ENCODE measurements around the gene B4GALT2. TPM values are rescaled to one million over a fixed set of nuclear protein-coding genes. Genes with fewer than 3 reads are reported as not detected.

B4GALT2 gene
- total RNA-seq, 1 donor from 2014 or later = 53.9 TPM

- H3K4me3 Mint-ChIP-seq (ENCODE audit: low read depth) = peak overlapping the region; percentile 91
- intact Hi-C loops (cut with micrococcal nuclease) = no loop called here
- peaks cover 48% of the 10 kb centered on the region for H3K4me1 Mint-ChIP-seq (ENCODE audit: low read depth)
- no peak for DNase-seq (ENCODE audit: low spot score)
- no peak overlapping the region for H3K27ac Mint-ChIP-seq
- peaks cover 62% of the 10 kb centered on the region for H3K36me3 Mint-ChIP-seq (ENCODE audit: low read depth)
- no peaks in the 10 kb centered on the region for H3K9me3 Mint-ChIP-seq
- no peaks in the 10 kb centered on the region for H3K27me3 Mint-ChIP-seq (ENCODE audit: low read depth)
These were observed 2.1 kb upstream of the B4GALT2 start for GRCh38 chr1:43976890-43977289.

- Mint-ChIP-seq H3K27me3 (ENCODE audit: low read depth) (no peaks in the 10 kb centered on the region), H3K4me3 (ENCODE audit: low read depth) (peak overlapping the region; percentile 91)
- intact Hi-C loops (cut with micrococcal nuclease) = no loop called here
These were observed 1.4 kb upstream of the B4GALT2 start for GRCh38 chr1:43977376-43978263.

DNA sequence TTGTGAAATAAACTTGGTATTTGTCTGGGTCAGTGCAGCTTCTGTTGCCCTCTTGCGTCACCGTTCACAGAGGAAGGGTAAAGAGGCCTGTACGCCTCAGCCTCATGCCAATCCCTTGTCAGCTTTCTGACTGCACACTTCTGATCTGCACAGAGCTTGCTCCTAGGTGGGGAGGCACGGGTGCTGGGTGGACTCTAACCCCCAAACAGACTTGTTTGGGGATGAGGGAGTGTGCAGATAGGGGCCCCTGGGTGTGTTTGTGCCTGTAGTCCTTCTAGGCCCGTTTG lies 803 bp upstream of the B4GALT2 start:
- Mint-ChIP-seq H3K4me3 (ENCODE audit: low read depth) (peak overlapping the region; percentile 91), H3K27me3 (ENCODE audit: low read depth) (no peaks in the 10 kb centered on the region), H3K27ac (no peak overlapping the region), H3K9me3 (no peaks in the 10 kb centered on the region), H3K36me3 (ENCODE audit: low read depth) (peaks cover 50% of the 10 kb centered on the region), H3K4me1 (ENCODE audit: low read depth) (peaks cover 47% of the 10 kb centered on the region)
- intact Hi-C loops (cut with micrococcal nuclease) = no loop called here
- DNase-seq (ENCODE audit: low spot score) = no peak

More at GRCh38 chr1:43977376-43978263, 1.4 kb upstream of the B4GALT2 start:
- peaks cover 48% of the 10 kb centered on the region for H3K4me1 Mint-ChIP-seq (ENCODE audit: low read depth)
- H3K27ac Mint-ChIP-seq = no peak overlapping the region
- DNase-seq (ENCODE audit: low spot score) = no peak
- no peaks in the 10 kb centered on the region for H3K9me3 Mint-ChIP-seq
- peaks cover 56% of the 10 kb centered on the region for H3K36me3 Mint-ChIP-seq (ENCODE audit: low read depth)

GRCh38 chr1:43979261-43979527 lies 184 bp downstream of the B4GALT2 start:
- no peak overlapping the region for H3K4me3 Mint-ChIP-seq (ENCODE audit: low read depth)
- no peaks in the 10 kb centered on the region for H3K27me3 Mint-ChIP-seq (ENCODE audit: low read depth)
- no peaks in the 10 kb centered on the region for H3K9me3 Mint-ChIP-seq
- peaks cover 47% of the 10 kb centered on the region for H3K36me3 Mint-ChIP-seq (ENCODE audit: low read depth)
- DNase-seq (ENCODE audit: low spot score) = no peak
- no peak overlapping the region for H3K27ac Mint-ChIP-seq
- intact Hi-C loops (cut with micrococcal nuclease) = no loop called here
- H3K4me1 Mint-ChIP-seq (ENCODE audit: low read depth) = peaks cover 37% of the 10 kb centered on the region

GRCh38 chr1:43979528-43980254 lies 681 bp downstream of the B4GALT2 start:
- no peaks in the 10 kb centered on the region for H3K9me3 Mint-ChIP-seq
- H3K4me1 Mint-ChIP-seq (ENCODE audit: low read depth) = peaks cover 35% of the 10 kb centered on the region
- no peaks in the 10 kb centered on the region for H3K27me3 Mint-ChIP-seq (ENCODE audit: low read depth)
- DNase-seq (ENCODE audit: low spot score) = peak; percentile 19
- H3K36me3 Mint-ChIP-seq (ENCODE audit: low read depth) = peaks cover 48% of the 10 kb centered on the region
- H3K27ac Mint-ChIP-seq = peak overlapping the region; percentile 85
- H3K4me3 Mint-ChIP-seq (ENCODE audit: low read depth) = peak overlapping the region; percentile 90
- intact Hi-C loops (cut with micrococcal nuclease) = no loop called here

GRCh38 chr1:43980255-43981134 lies 1.5 kb downstream of the B4GALT2 start:
- peaks cover 50% of the 10 kb centered on the region for H3K36me3 Mint-ChIP-seq (ENCODE audit: low read depth)
- intact Hi-C loops (cut with micrococcal nuclease) = no loop called here
- H3K4me3 Mint-ChIP-seq (ENCODE audit: low read depth) = peak overlapping the region; percentile 90
- H3K9me3 Mint-ChIP-seq = no peaks in the 10 kb centered on the region
- H3K27ac Mint-ChIP-seq = peak overlapping the region; percentile 85
- peaks cover 35% of the 10 kb centered on the region for H3K4me1 Mint-ChIP-seq (ENCODE audit: low read depth)
- no peaks in the 10 kb centered on the region for H3K27me3 Mint-ChIP-seq (ENCODE audit: low read depth)
- DNase-seq (ENCODE audit: low spot score) = no peak

- DNase-seq (ENCODE audit: low spot score) = no peak
- Mint-ChIP-seq H3K27me3 (ENCODE audit: low read depth) (no peaks in the 10 kb centered on the region), H3K27ac (no peak overlapping the region), H3K4me1 (ENCODE audit: low read depth) (peaks cover 31% of the 10 kb centered on the region), H3K4me3 (ENCODE audit: low read depth) (peak overlapping the region; percentile 13), H3K9me3 (no peaks in the 10 kb centered on the region), H3K36me3 (ENCODE audit: low read depth) (peaks cover 51% of the 10 kb centered on the region)
- intact Hi-C loops (cut with micrococcal nuclease) = no loop called here
These were observed 2.1 kb downstream of the B4GALT2 start for GRCh38 chr1:43981135-43981491.

DNA sequence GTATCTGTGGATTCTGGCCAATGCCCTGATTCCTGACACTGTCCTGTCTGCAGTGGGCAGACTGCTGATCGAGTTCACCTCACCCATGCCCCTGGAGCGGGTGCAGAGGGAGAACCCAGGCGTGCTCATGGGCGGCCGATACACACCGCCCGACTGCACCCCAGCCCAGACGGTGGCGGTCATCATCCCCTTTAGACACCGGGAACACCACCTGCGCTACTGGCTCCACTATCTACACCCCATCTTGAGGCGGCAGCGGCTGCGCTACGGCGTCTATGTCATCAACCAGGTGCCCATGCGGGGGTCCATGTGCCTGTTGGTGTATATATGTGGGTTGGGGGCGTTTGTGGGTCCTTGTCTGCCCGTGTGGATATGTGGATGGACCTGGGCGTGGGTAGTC lies 2.6 kb downstream of the B4GALT2 start:
- intact Hi-C loops (cut with micrococcal nuclease) = no loop called here
- Mint-ChIP-seq H3K4me1 (ENCODE audit: low read depth) (peaks cover 26% of the 10 kb centered on the region), H3K9me3 (no peaks in the 10 kb centered on the region), H3K27ac (no peak overlapping the region), H3K36me3 (ENCODE audit: low read depth) (peaks cover 49% of the 10 kb centered on the region), H3K27me3 (ENCODE audit: low read depth) (no peaks in the 10 kb centered on the region), H3K4me3 (ENCODE audit: low read depth) (no peak overlapping the region)
- DNase-seq (ENCODE audit: low spot score) = no peak

DNA sequence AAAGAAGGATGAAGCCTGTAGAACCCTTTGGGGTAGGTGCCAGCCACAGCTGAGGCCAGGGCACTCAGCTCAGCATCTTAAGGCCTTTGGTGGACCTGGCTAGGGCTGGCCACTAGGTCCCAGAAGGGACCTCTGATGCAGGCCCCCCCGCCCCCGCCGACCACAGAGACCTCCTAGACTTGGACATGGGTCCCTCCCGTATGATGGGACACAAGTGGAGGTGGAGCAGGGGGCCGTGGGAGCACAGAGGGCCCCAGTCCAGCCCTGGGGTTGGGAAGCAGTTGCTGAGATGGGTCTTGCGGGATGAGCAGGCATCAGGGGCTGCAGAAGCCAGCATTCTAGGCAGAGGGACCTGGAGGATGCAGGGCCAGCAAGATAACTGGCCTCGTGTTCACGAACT lies 3.2 kb downstream of the B4GALT2 start:
- H3K27ac Mint-ChIP-seq = no peak overlapping the region
- no peaks in the 10 kb centered on the region for H3K27me3 Mint-ChIP-seq (ENCODE audit: low read depth)
- peaks cover 20% of the 10 kb centered on the region for H3K4me1 Mint-ChIP-seq (ENCODE audit: low read depth)
- DNase-seq (ENCODE audit: low spot score) = no peak
- no peaks in the 10 kb centered on the region for H3K9me3 Mint-ChIP-seq
- no peak overlapping the region for H3K4me3 Mint-ChIP-seq (ENCODE audit: low read depth)
- peaks cover 43% of the 10 kb centered on the region for H3K36me3 Mint-ChIP-seq (ENCODE audit: low read depth)
- intact Hi-C loops (cut with micrococcal nuclease) = no loop called here

GRCh38 chr1:43982808-43983207 lies 3.8 kb downstream of the B4GALT2 start:
- Mint-ChIP-seq H3K36me3 (ENCODE audit: low read depth) (peaks cover 37% of the 10 kb centered on the region), H3K4me1 (ENCODE audit: low read depth) (peaks cover 14% of the 10 kb centered on the region), H3K4me3 (ENCODE audit: low read depth) (no peak overlapping the region), H3K27me3 (ENCODE audit: low read depth) (no peaks in the 10 kb centered on the region), H3K27ac (no peak overlapping the region), H3K9me3 (no peaks in the 10 kb centered on the region)
- DNase-seq (ENCODE audit: low spot score) = no peak
- intact Hi-C loops (cut with micrococcal nuclease) = no loop called here

- no peaks in the 10 kb centered on the region for H3K27me3 Mint-ChIP-seq (ENCODE audit: low read depth)
- intact Hi-C loops (cut with micrococcal nuclease) = no loop called here
- H3K9me3 Mint-ChIP-seq = no peaks in the 10 kb centered on the region
- H3K36me3 Mint-ChIP-seq (ENCODE audit: low read depth) = peaks cover 32% of the 10 kb centered on the region
- H3K4me3 Mint-ChIP-seq (ENCODE audit: low read depth) = no peak overlapping the region
- H3K27ac Mint-ChIP-seq = no peak overlapping the region
- peaks cover 10% of the 10 kb centered on the region for H3K4me1 Mint-ChIP-seq (ENCODE audit: low read depth)
- no peak for DNase-seq (ENCODE audit: low spot score)
These were observed 4.4 kb downstream of the B4GALT2 start for GRCh38 chr1:43983253-43983899.

DNA sequence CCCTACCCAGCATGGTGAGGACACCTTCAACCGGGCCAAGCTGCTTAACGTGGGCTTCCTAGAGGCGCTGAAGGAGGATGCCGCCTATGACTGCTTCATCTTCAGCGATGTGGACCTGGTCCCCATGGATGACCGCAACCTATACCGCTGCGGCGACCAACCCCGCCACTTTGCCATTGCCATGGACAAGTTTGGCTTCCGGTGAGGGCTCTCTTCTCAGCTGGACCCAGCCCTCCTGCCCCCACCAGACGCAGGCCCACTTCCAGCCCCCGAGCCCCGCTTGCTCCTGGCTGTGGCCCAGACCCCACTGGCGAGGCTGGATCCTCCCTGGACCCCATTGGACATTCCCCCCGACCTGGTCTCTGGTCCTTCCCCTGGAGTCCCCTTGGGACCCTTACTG lies 5.8 kb downstream of the B4GALT2 start:
- Mint-ChIP-seq H3K27ac (no peak overlapping the region), H3K4me3 (ENCODE audit: low read depth) (no peak overlapping the region), H3K4me1 (ENCODE audit: low read depth) (peaks cover 6% of the 10 kb centered on the region), H3K9me3 (no peaks in the 10 kb centered on the region), H3K27me3 (ENCODE audit: low read depth) (no peaks in the 10 kb centered on the region), H3K36me3 (ENCODE audit: low read depth) (peaks cover 27% of the 10 kb centered on the region)
- intact Hi-C loops (cut with micrococcal nuclease) = no loop called here
- no peak for DNase-seq (ENCODE audit: low spot score)
